ENCODE results near the gene ING4. TPM values are rescaled to one million over a fixed set of nuclear protein-coding genes. Genes with fewer than 3 reads are reported as not detected.
A peak's percentile ranks its signal among the peaks of the same experiment; 100 is the strongest.

The ING4 gene
- total and polyA plus RNA-seq, 2 of the 4 experiments (the other 2 are of a cell fraction), result 22.0 to 47.5 TPM

GRCh38 chr12:6607751-6608591 lies 54.9 kb downstream of the ING4 start:
- ATAC-seq (ENCODE audit: low read depth), result no peak
- H4K8ac ChIP-seq (ENCODE audit: low read depth in 2 of 2, low read length in 2 of 2), result peak overlapping the region in 1 of 2 experiments; percentile 70; a peak in 3 of 4 replicates
- no peaks in the 10 kb centered on the region for H3K27me3 ChIP-seq (ENCODE audit: control insufficient read depth, insufficient read depth, low read length)
- H4K91ac ChIP-seq (ENCODE audit: insufficient read depth, low read depth, low read length), result no peak overlapping the region
- H4K5ac ChIP-seq (ENCODE audit: low read depth, low read length), result peak overlapping the region; percentile 36; the same call in 1 of the 2 replicates
- H3K9ac ChIP-seq (ENCODE audit: low read depth, low read length), result no peak overlapping the region
- H3K23ac ChIP-seq (ENCODE audit: low read depth, low read length), result no peak overlapping the region
- BruUV-seq (replicated peaks), result no TSS peak
- H2BK15ac ChIP-seq (ENCODE audit: low read depth, low read length), result 0 out of 3 replicates have a peak overlapping the region, but pooled peaks have one; percentile 45
- H3K4me3 ChIP-seq (ENCODE audit: insufficient read depth, low read depth, low read length), result no peak overlapping the region
- no peaks in the 10 kb centered on the region for H3K9me3 ChIP-seq (ENCODE audit: control insufficient read depth, insufficient read depth, low read length)
- TF ChIP-seq CEBPB (IDR thresholded peaks at IDR 0.05; ENCODE audit: low read depth, low read length) (no peak), MAFK (IDR thresholded peaks at IDR 0.05; ENCODE audit: low read depth, low read length) (peak; percentile 47), NFE2L2 (IDR thresholded peaks at IDR 0.05; ENCODE audit: low read depth, low read length) (no peak), CTCF (conservative IDR thresholded peaks at IDR 0.05; ENCODE audit: low read depth, low read length) (no peak), MAZ (IDR thresholded peaks at IDR 0.05; ENCODE audit: borderline replicate concordance, low read depth, low read length) (no peak), POLR2A (IDR thresholded peaks at IDR 0.05; ENCODE audit: low read depth, low read length) (no peak), USF2 (IDR thresholded peaks at IDR 0.05; ENCODE audit: low read depth, low read length) (no peak)
- peak overlapping the region; percentile 33 for H3K4ac ChIP-seq (ENCODE audit: low read depth, low read length)
- 0 out of 2 replicates have a peak overlapping the region, but pooled peaks have one; percentile 26 for H3K14ac ChIP-seq (replicated peaks; ENCODE audit: low read depth, low read length)
- intact Hi-C loops (cut with micrococcal nuclease) (loop anchor here (5.0 kb wide), 1 partner anchor 51 kb away; the partner anchor contains the start of gene IFFO1), in situ Hi-C loops (cut with MboI; ENCODE audit: low sequenced_read_pairs) (no loop called here), dilution Hi-C loops (cut with HindIII; ENCODE audit: low sequenced_read_pairs, unreplicated experiment) (no loop called here)
- peaks cover 35% of the 10 kb centered on the region for H3K9me1 ChIP-seq (ENCODE audit: insufficient read depth, low read length)
- H2BK5ac ChIP-seq (ENCODE audit: low read depth, low read length, poor library complexity, severe bottlenecking), result peak overlapping the region; percentile 77
- peak overlapping the region; percentile 56 for H2AK5ac ChIP-seq (ENCODE audit: low read depth, low read length)
- peak; percentile 25 for DNase-seq
- peaks cover 12 to 41% of the 10 kb centered on the region in 2 experiments for H3K79me1 ChIP-seq (ENCODE audit: low read depth in 1 of 2, low read length in 2 of 2)
- H3K56ac ChIP-seq (ENCODE audit: extremely low read depth, insufficient read depth, low read length), result no peak overlapping the region
- 14% methylated on average over 5 of the region's 8 CpGs; no CpG with 5 or more reads in 1 of the 2 experiments for WGBS, 2 experiments (ENCODE audit: extremely low coverage in 2 of 2, insufficient read length in 1 of 2)
- peaks cover 35% of the 10 kb centered on the region for H4K20me1 ChIP-seq (ENCODE audit: insufficient read depth, low read length)
- H3K27ac ChIP-seq (ENCODE audit: insufficient read depth, low read length), result peak overlapping the region; percentile 44
- H2AFZ ChIP-seq (replicated peaks; ENCODE audit: low read length, poor library complexity), result peak overlapping the region; percentile 63
- H3K36me3 ChIP-seq (ENCODE audit: control insufficient read depth, insufficient read depth, low read length), result peaks cover 10% of the 10 kb centered on the region
- H2BK20ac ChIP-seq (ENCODE audit: low read depth, low read length), result 0 out of 2 replicates have a peak overlapping the region, but pooled peaks have one; percentile 14
- peak overlapping the region; percentile 59; the same call in 1 of the 2 replicates for H2BK120ac ChIP-seq (ENCODE audit: low read depth, low read length)
- ChIA-PET CTCF (no interaction called here), POLR2A (ENCODE audit: unreplicated experiment) (no interaction called here)
- H3K4me1 ChIP-seq (ENCODE audit: control insufficient read depth, insufficient read depth, low read length), result peaks cover 23% of the 10 kb centered on the region
- no peak overlapping the region for H3K4me2 ChIP-seq (ENCODE audit: low read depth, low read length)
- H2AK9ac ChIP-seq (replicated peaks; ENCODE audit: low read depth, low read length, poor library complexity), result peak overlapping the region; percentile 22
- no peak overlapping the region for H3K18ac ChIP-seq (ENCODE audit: low read depth, low read length)
